T-helper 2 cell treated with Interferon-gamma antibody and Interleukin-4, amounts not matched to agents 5 μg/mL and 100 μg/mL, for 36 hours (primary cell): ENCODE measurements around the gene FAM3B.
"Not testable (repeated sequence)": the region's sequence is repeated elsewhere in the genome, so short reads cannot be mapped to it uniquely, and the experiment has no call there.

ENCODE experiments used
- DNase-seq: peaks from one replicate; pipeline ENCODE4 v3.0.0; 2021; ENCODE audit warnings: low spot score
- H3K27ac Mint-ChIP-seq: one replicate; pipeline ENCODE4 v1.8.0; 2021; ENCODE audit warnings: mild to moderate bottlenecking, mixed read lengths
- H3K27me3 Mint-ChIP-seq: one replicate; pipeline ENCODE4 v1.8.0; 2021; ENCODE audit warnings: low read depth, mixed read lengths
- H3K36me3 Mint-ChIP-seq: one replicate; pipeline ENCODE4 v1.8.0; 2021; ENCODE audit warnings: low read depth, mixed read lengths
- H3K4me1 Mint-ChIP-seq: one replicate; pipeline ENCODE4 v1.8.0; 2021; ENCODE audit warnings: low read depth, mixed read lengths
- H3K4me3 Mint-ChIP-seq: one replicate; pipeline ENCODE4 v1.8.0; 2022; ENCODE audit warnings: mild to moderate bottlenecking, moderate library complexity, mixed read lengths
- H3K9me3 Mint-ChIP-seq: one replicate; pipeline ENCODE4 v1.8.0; 2021; ENCODE audit warnings: mixed read lengths

Gene FAM3B

DNA sequence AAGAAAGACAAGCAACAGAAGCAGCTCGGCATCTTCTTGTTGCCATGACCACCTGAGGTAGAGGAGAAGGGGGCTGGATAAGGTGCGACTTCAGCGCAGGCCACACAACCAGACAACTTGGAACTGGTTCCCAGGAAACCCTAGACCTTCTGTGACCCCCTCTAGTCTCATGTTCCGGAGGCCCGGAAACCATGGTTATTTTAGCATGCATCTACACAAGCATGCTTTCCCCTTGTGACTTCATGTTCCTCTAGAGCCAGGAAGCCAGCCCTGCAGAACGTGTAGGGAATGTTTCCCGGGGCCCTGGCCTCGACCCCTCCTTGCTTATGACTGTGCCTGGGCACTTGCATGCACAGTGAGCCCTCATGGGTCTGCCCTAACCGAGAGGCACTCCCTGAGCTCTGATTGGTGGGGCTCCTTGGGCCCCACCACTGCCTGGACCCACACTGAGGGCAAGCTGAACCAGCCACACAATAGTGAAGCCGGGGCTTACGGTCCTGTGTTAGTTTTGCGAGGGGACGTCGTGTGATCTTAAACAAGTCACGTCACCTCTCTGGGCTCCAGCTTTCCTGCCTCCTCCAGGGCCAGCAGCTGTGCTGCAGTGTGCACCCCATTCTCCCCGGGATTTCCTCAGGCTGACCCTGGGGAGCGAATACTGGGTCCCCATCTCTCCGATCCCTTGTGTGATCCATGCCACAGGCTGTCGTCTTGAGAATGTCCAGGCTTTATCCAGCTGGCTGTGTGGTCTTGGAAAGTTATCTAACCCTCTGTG is 33.2 kb downstream of the FAM3B start:
- Mint-ChIP-seq H3K27me3 (peaks cover 17% of the 10 kb centered on the region), H3K27ac (no peak overlapping the region), H3K4me3 (no peak overlapping the region), H3K9me3 (no peaks in the 10 kb centered on the region), H3K4me1 (peaks cover 1% of the 10 kb centered on the region), H3K36me3 (no peaks in the 10 kb centered on the region)
- no peak for DNase-seq

DNA sequence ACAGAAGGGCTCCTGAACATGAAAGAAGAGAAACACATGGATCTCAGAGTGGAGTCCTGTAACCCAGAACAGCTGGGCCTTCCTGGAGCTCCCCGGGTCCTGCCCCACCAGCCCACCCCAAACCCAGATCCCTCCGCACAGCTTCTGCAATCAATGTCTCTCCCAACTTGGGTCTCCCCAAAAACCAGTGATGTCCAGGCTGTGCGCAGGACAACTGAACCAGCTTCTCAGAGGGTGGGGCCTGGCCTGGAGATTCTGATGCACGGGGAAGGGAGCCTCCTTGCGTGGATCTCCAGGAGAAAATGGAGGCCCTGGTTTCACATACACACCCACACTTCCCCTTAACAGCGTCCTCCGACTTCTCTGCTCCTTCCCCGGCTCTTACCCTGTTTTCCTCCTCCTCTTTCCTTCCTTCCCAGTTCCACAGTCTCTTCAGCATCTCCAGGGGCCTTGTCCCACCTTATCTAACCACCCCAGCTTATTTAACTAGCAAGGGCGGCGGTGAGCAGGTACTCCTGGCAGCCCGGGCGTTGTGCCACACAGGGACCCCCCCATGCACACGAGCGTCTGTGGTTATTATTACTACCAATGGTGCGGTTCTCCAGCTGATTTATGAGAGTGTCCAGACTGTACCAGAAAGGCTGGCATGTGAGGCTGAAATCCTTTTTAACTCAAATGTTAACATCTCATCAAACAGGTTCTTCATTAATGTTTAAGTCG is 34.0 kb downstream of the FAM3B start:
- no peak overlapping the region for H3K27ac Mint-ChIP-seq
- H3K4me3 Mint-ChIP-seq: no peak overlapping the region
- H3K9me3 Mint-ChIP-seq: no peaks in the 10 kb centered on the region
- DNase-seq: no peak
- H3K27me3 Mint-ChIP-seq: peaks cover 22% of the 10 kb centered on the region
- H3K36me3 Mint-ChIP-seq: no peaks in the 10 kb centered on the region
- peaks cover 1% of the 10 kb centered on the region for H3K4me1 Mint-ChIP-seq

DNA sequence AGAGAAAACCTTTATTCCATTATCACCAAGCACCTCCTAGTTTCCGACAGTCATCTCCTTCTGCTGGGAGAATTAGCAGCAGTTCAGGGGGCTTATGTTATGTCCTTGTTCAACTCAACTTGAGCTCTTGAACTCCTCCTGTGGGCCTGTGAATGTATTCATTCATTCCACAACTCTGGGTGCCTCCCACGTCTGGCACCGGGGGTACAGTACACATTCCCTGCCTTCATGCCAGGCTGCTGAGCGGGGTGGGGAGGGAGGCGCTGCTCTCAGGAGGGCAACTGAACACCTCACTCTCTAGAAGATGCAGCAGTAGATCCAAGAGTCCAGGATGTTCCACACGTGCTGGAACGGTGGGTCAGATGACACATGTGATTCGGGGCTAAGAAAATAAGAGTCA is 40.9 kb downstream of the FAM3B start:
- Mint-ChIP-seq H3K4me3 (no peak overlapping the region), H3K36me3 (no peaks in the 10 kb centered on the region), H3K9me3 (no peaks in the 10 kb centered on the region), H3K4me1 (peaks cover 24% of the 10 kb centered on the region), H3K27me3 (peaks cover 37% of the 10 kb centered on the region), H3K27ac (no peak overlapping the region)
- no peak for DNase-seq

DNA sequence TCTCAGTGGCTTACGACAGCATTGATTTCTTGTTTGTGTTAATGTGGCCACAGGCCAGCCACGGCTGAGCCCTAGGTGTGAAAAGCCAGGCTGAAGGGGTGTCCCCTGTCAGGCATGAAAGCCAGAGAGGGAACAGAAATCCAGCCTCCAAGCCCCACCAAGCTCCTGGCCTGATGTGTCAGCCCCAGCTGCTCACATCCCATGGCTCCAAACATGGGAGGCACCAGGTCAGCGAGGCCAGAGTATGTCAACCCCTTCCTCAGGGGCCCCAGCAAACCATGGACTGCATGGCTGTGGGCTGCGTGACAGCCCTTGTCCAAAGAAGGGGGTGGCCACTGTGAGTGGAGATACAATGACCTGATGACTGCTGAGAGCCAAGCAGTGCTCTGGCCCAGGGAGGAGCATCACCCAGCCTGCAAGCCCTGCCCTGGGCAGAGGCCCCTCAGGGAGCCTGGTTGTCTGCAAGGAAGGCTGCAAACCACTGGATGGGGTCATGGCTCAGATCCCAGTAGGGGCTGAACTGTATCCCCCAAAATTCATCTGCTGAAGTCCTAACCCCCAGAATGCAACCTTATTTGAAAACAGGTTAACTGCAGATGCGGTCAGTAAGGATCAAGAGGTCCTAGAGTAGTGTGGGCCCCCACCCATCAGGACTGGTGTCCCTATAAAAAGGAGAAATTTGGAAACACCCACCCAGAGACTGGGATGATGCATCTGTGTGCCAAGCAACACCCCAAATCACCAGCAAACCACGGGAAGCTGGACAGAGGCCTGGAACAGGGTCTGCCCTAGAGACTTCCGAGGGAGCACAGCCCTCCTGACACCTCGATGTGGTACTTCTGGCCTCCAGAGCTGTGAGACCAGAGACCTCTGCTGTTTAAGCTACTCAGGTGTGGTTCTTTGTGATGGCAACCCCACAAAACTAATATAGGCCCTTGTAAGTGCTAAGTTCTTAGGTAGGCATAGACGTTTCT is 41.9 kb downstream of the FAM3B start:
- Mint-ChIP-seq H3K4me3 (no peak overlapping the region), H3K27me3 (peaks cover 31% of the 10 kb centered on the region), H3K9me3 (no peaks in the 10 kb centered on the region), H3K27ac (no peak overlapping the region), H3K36me3 (no peaks in the 10 kb centered on the region), H3K4me1 (peaks cover 31% of the 10 kb centered on the region)
- no peak for DNase-seq

DNA sequence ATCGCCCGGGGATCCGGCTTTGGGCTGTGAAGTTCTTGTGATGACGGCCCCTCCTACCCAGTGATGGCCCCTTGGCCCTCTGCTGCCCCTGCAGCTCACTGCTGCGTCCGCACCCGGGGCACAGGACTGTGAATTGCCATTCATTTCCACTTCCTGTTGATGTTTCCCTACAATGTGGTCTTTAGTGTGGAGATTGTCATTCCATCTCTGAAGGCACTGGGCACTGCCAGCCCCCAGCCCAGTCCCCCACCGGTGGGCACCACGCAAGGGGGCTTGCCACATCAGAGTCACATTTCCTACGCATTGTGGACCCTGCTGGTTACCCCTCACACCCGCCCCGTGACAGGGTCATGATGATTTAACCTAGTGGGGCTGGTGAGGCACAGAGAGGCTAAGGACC is 42.7 kb downstream of the FAM3B start:
- H3K27me3 Mint-ChIP-seq: peaks cover 25% of the 10 kb centered on the region
- H3K4me1 Mint-ChIP-seq: peaks cover 35% of the 10 kb centered on the region
- no peak overlapping the region for H3K4me3 Mint-ChIP-seq
- H3K9me3 Mint-ChIP-seq: no peaks in the 10 kb centered on the region
- H3K27ac Mint-ChIP-seq: no peak overlapping the region
- no peak for DNase-seq
- peaks cover 2% of the 10 kb centered on the region for H3K36me3 Mint-ChIP-seq

DNA sequence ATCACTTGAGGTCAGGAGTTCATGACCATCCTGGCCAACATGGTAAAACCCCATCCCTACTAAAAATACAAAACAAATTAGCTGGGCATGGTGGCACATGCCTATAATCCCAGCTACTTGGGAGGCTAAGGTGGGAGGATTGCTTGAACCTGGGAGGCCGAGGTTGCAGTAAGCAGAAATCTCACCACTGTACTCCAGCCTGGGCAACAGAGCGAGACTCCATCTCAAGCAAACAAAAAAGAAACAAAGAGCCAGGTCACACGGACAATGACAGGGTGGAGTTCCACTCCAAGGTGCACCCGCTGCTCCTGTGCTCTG is 43.1 kb downstream of the FAM3B start:
- peaks cover 34% of the 10 kb centered on the region for H3K4me1 Mint-ChIP-seq
- DNase-seq, H3K36me3 Mint-ChIP-seq, H3K27ac Mint-ChIP-seq, H3K4me3 Mint-ChIP-seq, H3K9me3 Mint-ChIP-seq: not testable (repeated sequence)
- peaks cover 21% of the 10 kb centered on the region for H3K27me3 Mint-ChIP-seq

DNA sequence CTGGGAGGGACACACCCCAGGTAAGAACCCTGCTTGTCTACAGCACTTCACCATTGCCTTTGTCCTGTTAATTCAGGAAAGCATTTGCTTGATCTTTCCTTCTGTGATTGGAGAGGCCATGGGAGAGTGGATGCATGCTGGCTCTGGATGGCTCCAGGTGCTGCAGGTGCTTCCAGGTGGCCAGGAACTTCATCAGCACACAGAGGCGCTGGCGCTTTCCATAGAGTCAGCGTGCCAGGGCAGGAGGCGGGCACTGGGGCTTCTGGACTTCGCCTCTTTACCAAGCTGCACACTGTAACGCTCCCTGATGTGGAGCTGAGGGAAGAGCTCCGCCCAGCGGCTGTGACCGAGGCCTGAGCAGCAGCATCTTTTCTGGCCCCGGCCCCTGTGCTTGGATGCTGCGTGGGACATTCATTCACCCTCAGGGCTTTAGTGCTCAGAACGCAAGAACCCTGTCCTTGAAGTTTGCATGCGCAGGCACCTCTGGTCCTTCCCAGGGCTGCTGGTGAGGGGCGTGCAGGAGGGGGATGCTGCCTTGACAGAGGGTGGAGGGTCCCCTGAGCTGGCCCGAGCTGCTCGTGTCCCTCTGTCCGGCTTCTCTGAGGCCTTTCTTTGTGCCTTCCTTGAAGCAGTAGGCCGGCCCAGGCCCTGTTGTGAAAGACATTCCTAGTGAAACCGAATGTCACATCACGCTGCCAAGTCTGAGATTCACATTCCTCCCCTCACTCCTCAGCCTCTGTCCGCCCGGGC is 43.6 kb downstream of the FAM3B start:
- Mint-ChIP-seq H3K4me1 (peaks cover 36% of the 10 kb centered on the region), H3K9me3 (no peaks in the 10 kb centered on the region), H3K4me3 (no peak overlapping the region), H3K27me3 (peaks cover 18% of the 10 kb centered on the region), H3K36me3 (peaks cover 5% of the 10 kb centered on the region), H3K27ac (peak overlapping the region; percentile 96)
- no peak for DNase-seq

DNA sequence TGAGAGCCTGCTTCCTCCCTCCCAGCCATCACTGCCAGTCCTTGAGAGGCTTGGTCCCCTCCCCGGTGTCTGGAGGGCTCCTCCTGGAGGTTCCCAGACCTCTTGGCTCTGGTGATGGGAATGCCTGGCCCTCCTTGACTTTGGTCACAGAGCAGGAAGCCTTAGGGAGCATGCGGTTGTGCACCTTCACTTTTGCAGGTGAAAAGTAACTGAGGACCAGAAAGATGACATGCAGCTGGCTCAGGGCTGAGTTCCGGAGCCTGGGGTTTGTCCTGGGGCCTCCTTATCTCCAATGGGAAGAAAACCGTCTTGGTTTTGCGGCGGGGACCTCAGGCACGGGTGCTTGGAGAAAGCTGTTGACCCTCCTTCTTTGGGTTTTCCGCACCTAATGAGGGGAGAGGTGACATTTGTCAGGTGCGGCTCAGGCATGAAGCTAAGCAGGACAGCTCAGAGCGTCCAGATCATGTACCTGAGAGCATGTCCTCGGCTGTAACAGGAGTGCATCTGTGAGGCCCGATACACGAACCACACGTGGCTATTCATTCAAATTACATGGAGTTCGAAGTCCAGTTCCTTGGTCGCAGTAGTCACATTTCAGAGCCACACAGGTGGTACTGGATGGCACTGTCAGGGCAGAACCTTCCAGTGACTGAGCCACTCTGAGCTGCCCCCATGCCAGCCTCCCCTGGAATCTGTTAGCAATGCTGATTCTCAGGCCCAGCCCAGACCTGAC is 44.6 kb downstream of the FAM3B start:
- H3K4me1 Mint-ChIP-seq: peaks cover 36% of the 10 kb centered on the region
- H3K4me3 Mint-ChIP-seq: peak overlapping the region; percentile 93
- peaks cover 15% of the 10 kb centered on the region for H3K27me3 Mint-ChIP-seq
- H3K9me3 Mint-ChIP-seq: no peaks in the 10 kb centered on the region
- no peak for DNase-seq
- H3K27ac Mint-ChIP-seq: peak overlapping the region; percentile 96
- H3K36me3 Mint-ChIP-seq: peaks cover 5% of the 10 kb centered on the region

DNA sequence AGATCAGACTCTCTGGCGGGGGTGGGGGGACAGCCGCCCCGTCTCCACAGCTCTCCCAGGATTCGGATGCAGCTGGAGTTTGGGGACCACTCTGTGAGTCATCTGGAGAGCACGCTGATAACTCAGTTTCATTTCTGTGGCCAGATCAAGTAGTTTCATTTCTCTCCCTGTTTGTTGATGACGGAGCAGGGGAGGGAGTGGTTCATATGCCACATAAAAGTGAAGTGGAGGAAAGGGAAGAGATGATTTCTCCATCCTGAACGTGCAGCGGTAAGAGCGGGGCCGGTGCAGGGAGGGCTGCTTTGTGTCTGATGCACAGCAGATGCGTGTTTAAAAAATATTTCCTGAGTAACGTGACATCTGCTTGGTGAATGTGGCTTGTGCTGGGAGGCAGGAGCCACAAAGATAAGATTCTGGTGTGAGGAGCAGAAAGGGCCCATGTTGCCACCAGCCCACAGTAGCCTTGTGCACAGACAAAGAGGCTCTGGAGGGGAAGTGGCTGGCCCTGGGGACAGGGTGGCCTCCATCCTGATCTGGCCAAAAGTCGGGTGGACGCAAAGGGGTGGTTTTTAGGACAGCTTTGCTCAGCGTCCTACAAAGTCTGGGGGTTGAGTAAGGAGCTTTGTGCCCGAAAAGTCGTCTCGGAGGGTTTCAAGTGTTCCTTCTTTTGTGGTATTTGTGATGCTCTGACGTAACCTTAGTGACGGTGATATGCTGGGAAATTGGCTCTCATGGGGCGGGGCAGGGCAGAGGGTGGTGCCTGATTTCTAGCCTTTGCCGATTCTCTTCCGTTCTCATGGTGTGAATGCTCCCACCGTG is 45.4 kb downstream of the FAM3B start, which contains the start of gene MX2:
Gene MX2 (plus strand): TSS at position 242 of the 819 bp plus-strand sequence. CDS start 14,880 bp downstream, outside the sequence.
- H3K9me3 Mint-ChIP-seq: no peaks in the 10 kb centered on the region
- peaks cover 36% of the 10 kb centered on the region for H3K4me1 Mint-ChIP-seq
- peak within 1 kb of the TSS; percentile 96 for H3K27ac Mint-ChIP-seq
- H3K36me3 Mint-ChIP-seq: peaks cover 5% of the 10 kb centered on the region
- peak within 1 kb of the TSS; percentile 93 for H3K4me3 Mint-ChIP-seq
- peaks cover 13% of the 10 kb centered on the region for H3K27me3 Mint-ChIP-seq
- peak; percentile 76 for DNase-seq

DNA sequence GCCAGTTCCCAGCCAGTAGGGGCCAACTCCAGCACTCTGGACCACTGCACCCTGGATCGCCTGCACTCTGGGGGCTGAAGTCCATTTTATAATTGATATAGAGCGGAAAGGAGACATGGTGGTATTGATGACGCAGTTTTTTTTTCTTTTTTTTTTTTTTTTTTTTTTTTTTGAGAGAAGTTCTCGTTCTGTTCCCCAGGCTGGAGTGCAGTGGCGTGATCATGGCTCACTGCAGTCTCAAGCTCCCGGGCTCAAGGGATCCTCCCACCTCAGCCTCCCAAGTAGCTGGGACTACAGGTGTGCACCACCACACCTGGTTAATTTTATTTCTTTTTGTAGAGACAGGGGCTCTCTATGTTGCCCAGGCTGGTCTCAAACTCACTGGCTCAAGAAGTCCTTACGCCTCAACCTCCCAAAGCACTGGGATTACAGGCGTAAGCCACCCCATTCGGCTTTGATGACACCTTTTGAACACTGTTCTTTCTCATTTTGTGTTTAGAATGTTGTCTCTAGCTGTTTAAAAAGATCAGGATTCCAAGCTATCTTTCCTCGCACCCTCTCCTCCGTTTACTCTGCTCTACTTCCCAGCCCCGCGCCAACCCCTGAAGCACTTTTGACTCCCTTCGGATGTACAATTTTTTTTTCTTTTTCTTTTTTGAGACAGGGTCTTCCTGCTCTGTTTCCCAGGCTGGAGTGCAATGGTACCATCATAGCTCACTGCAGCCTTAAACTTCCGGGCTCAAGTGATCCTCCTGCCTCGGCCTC is 46.2 kb downstream of the FAM3B start:
- Mint-ChIP-seq H3K4me3 (peak overlapping the region; percentile 93), H3K4me1 (peaks cover 38% of the 10 kb centered on the region), H3K27ac (peak overlapping the region; percentile 96), H3K36me3 (peaks cover 7% of the 10 kb centered on the region), H3K27me3 (peaks cover 7% of the 10 kb centered on the region), H3K9me3 (no peaks in the 10 kb centered on the region)
- DNase-seq: no peak

DNA sequence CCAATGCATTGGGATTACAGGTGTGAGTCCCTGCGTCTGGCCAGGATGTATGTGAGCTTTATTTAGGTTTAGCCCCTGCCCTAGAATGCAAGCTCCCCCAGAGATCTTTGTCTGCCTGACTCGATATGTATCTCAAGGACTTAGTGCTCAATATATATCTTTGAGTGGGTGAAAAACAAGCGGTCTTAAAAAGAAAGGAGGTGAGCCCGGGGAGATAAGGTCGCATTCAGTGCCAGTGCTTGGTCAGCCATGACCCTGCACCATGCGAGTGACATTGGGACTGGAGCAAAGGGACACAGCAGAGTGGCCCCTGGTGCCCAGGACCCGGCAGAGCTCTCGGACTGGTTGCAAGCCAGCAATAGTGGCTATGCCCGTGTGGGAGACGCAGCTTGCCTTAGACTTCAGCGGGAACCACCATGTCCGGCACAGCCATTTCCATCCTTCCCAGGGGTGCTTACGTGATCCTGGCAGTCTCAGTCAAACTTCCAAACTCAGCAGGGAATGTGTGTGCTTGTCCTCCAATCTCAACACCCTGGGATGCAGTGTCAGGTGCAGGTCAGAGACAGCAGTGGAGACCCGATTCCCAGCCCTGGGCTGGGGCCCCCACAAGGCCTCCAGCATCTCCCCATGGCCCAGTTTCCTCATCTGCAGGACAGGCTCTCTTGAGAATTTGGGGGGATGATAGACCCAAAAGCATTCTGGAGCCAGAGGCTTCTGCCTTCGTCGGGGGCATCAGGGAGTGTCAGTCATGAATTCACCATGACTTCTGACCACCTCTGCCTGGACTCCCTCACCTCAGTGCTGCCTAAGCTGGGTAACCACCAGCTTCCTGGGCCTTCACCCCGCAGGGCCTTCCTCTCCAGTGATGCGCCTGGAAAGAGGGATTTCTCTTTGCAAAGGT is 47.0 kb downstream of the FAM3B start:
- Mint-ChIP-seq H3K36me3 (peaks cover 11% of the 10 kb centered on the region), H3K9me3 (no peaks in the 10 kb centered on the region), H3K27ac (peak overlapping the region; percentile 96), H3K4me3 (peak overlapping the region; percentile 93), H3K27me3 (peaks cover 6% of the 10 kb centered on the region), H3K4me1 (peaks cover 39% of the 10 kb centered on the region)
- DNase-seq: no peak
